Muscle of leg (tissue), 16 donors: ENCODE measurements around the gene CACNG5. TPM values are rescaled to one million over a fixed set of nuclear protein-coding genes. Genes with fewer than 3 reads are reported as not detected.

Experiments used
- DNase-seq: peaks from one replicate; pipeline ENCODE4 v3.0.0; 2013
- H3K27ac ChIP-seq: one replicate; pipeline ENCODE4 v1.5.1; 2013; ENCODE audit warnings: mild to moderate bottlenecking, low read length, control low read depth
- H3K27me3 ChIP-seq: one replicate; pipeline ENCODE4 v1.6.1; 2013; ENCODE audit warnings: low read length; ENCODE audit not compliant: control insufficient read depth, insufficient read depth
- H3K36me3 ChIP-seq: one replicate; pipeline ENCODE4 v1.6.1; 2013; ENCODE audit warnings: low read length; ENCODE audit not compliant: control insufficient read depth, insufficient read depth
- H3K4me1 ChIP-seq: one replicate; pipeline ENCODE4 v1.6.1; 2013; ENCODE audit warnings: low read length; ENCODE audit not compliant: control insufficient read depth, insufficient read depth
- H3K4me3 ChIP-seq: one replicate; pipeline ENCODE4 v1.5.1; 2013; ENCODE audit warnings: low read length, control low read depth
- H3K9me3 ChIP-seq: replicated peaks from 2 replicates; pipeline ENCODE4 v1.6.1; 2013; ENCODE audit warnings: low read depth, low read length; ENCODE audit not compliant: control insufficient read depth
- WGBS: methylation state at CpG from one replicate; pipeline ENCODE4 v1.1.5; 2013; ENCODE audit warnings: missing lambda C conversion rate; ENCODE audit not compliant: insufficient coverage; 5-methylcytosine and 5-hydroxymethylcytosine counted together
- long read RNA-seq, 11 donors: transcript quantifications; one replicate each; lab custom pipeline, GENCODE V29; 2026
- polyA plus RNA-seq, 8 donors: library from polyadenylated mRNA; unstranded; fragments of 120-200 nt; gene quantifications; one replicate each; pipeline versions ENCODE4 v1.2.1 to v1.2.3, GENCODE V29; 2013; ENCODE audit warnings: inconsistent platforms in 1 of 8, low replicate concordance in 1 of 8; ENCODE audit not compliant: insufficient read length in 8 of 8, insufficient read depth in 1 of 8
- total RNA-seq: library from RNA; stranded (reverse); fragments of 120-200 nt; gene quantifications from one replicate; pipeline ENCODE4 v1.2.4, GENCODE V29; 2013

CACNG5 gene, protein sequence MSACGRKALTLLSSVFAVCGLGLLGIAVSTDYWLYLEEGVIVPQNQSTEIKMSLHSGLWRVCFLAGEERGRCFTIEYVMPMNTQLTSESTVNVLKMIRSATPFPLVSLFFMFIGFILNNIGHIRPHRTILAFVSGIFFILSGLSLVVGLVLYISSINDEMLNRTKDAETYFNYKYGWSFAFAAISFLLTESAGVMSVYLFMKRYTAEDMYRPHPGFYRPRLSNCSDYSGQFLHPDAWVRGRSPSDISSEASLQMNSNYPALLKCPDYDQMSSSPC
- total RNA-seq = not detected
- polyA plus RNA-seq = not detected
- long read RNA-seq, donor 1 = 0 reads
- long read RNA-seq, donor 2 = 0 reads
- long read RNA-seq, donor 3 = 0 reads
- long read RNA-seq, donor 4 = 0 reads
- long read RNA-seq, donor 5 = 0 reads
- long read RNA-seq, donor 6 = 0 reads
- long read RNA-seq, donor 7 = 0 reads
- long read RNA-seq, donor 8 = 0 reads
- long read RNA-seq, donor 9 = 0 reads
- long read RNA-seq, donor 10 = 0 reads
- long read RNA-seq, donor 11 = 0 reads

GRCh38 chr17:66834919-66835454 is at the start of gene CACNG5:
TSS of gene CACNG5 (plus strand) at chr17:66835117. CDS start at chr17:66877333, 42,216 bp downstream.
- H3K4me1 ChIP-seq = peaks cover 7% of the 10 kb centered on the region
- no peak within 1 kb of the TSS for H3K4me3 ChIP-seq
- no peaks in the 10 kb centered on the region for H3K9me3 ChIP-seq
- 2% methylated on average over 52 of the region's 57 CpGs for WGBS
- H3K36me3 ChIP-seq = no peaks in the 10 kb centered on the region
- H3K27ac ChIP-seq = no peak within 1 kb of the TSS
- no peak for DNase-seq
- H3K27me3 ChIP-seq = peaks cover 45% of the 10 kb centered on the region

GRCh38 chr17:66786107-66786506 is 48.8 kb upstream of the CACNG5 start:
- no peak overlapping the region for H3K27ac ChIP-seq
- no peaks in the 10 kb centered on the region for H3K36me3 ChIP-seq
- no peak for DNase-seq
- H3K4me1 ChIP-seq = peaks cover 6% of the 10 kb centered on the region
- H3K9me3 ChIP-seq = no peaks in the 10 kb centered on the region
- no peak overlapping the region for H3K4me3 ChIP-seq
- WGBS = 94% methylated on average over 3 of the region's 10 CpGs
- H3K27me3 ChIP-seq = no peaks in the 10 kb centered on the region

DNA sequence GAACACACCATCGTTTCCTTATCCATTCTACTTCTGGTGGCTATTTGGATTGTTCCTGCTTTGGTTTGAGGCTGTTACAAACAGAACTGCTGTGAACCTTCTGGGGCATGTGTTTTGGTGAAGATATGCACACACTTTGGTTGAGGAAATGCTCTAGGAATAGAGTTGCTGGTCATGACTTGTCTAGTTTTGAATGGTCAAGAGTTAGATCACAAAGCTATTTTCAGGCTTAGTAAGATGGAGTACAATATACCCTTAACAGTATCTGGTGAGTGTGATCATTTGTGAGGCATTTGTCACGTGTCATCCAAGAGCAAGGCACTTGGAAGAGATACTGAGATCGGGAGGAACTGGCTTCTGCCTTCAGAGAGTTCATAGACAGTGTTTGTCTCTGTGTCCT is 47.0 kb upstream of the CACNG5 start:
- Histone ChIP-seq H3K4me3 (no peak overlapping the region), H3K4me1 (peaks cover 6% of the 10 kb centered on the region), H3K27ac (no peak overlapping the region), H3K27me3 (no peaks in the 10 kb centered on the region), H3K9me3 (no peaks in the 10 kb centered on the region), H3K36me3 (no peaks in the 10 kb centered on the region)
- WGBS = 100% methylated on average over 1 of the region's 3 CpGs
- no peak for DNase-seq

GRCh38 chr17:66789093-66789492 is 45.8 kb upstream of the CACNG5 start:
- 51% methylated on average over 10 of the region's 12 CpGs for WGBS
- Histone ChIP-seq H3K36me3 (no peaks in the 10 kb centered on the region), H3K4me1 (peaks cover 6% of the 10 kb centered on the region), H3K9me3 (no peaks in the 10 kb centered on the region), H3K27ac (no peak overlapping the region), H3K27me3 (no peaks in the 10 kb centered on the region), H3K4me3 (no peak overlapping the region)
- no peak for DNase-seq

DNA sequence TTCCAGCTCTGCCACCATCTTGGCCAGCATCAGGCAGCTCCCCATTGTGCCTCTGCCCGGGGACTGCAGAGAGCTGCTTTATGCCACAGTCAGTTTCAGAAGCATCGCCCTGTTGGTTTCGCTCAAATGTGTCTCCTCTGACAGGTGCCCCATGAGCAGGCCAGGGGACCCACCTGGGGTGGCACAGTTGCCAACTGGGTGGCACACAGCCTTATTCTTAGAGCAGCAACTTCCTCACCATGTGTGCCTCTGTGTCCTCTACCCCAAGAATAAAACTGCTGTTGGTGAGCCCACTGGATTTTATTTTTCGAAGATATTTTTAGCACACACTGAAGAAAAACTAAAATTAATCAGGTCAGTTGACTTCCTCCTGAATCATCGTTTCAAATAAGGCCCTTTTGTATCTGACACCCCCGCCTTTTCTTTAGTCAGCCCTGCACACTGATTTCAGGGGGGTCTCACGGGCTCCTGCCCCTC is 44.9 kb upstream of the CACNG5 start:
- DNase-seq = peak; percentile 15
- Histone ChIP-seq H3K27ac (no peak overlapping the region), H3K9me3 (no peaks in the 10 kb centered on the region), H3K4me1 (peaks cover 6% of the 10 kb centered on the region), H3K27me3 (no peaks in the 10 kb centered on the region), H3K4me3 (no peak overlapping the region), H3K36me3 (no peaks in the 10 kb centered on the region)
- WGBS = 94% methylated on average over 4 of the region's 7 CpGs

GRCh38 chr17:66790501-66791061 is 44.3 kb upstream of the CACNG5 start:
- H3K27me3 ChIP-seq = no peaks in the 10 kb centered on the region
- H3K4me3 ChIP-seq = no peak overlapping the region
- peaks cover 6% of the 10 kb centered on the region for H3K4me1 ChIP-seq
- no peak overlapping the region for H3K27ac ChIP-seq
- H3K36me3 ChIP-seq = no peaks in the 10 kb centered on the region
- H3K9me3 ChIP-seq = no peaks in the 10 kb centered on the region
- no peak for DNase-seq
- 88% methylated on average over 5 of the region's 11 CpGs for WGBS

DNA sequence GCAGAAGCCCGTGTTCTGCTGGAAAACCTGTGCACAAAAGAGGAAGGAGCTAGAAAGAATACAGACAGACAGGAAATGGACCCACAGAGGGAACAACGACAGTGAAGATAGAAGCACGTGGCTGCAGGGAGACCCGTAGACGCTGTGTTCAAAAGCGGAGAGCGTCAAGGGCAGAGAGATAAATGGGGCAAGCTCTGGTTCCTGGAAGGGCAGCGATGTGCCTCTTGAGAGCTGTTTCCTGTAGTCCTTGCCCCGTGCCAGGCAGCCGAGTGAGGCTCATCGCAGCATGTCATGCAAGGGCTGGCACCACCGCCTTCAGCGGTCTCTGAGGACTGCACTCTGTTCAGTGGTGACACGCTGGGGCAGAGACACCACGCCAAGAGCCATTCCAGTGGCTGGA is 43.6 kb upstream of the CACNG5 start:
- no peaks in the 10 kb centered on the region for H3K36me3 ChIP-seq
- no peak overlapping the region for H3K27ac ChIP-seq
- no peaks in the 10 kb centered on the region for H3K27me3 ChIP-seq
- peak; percentile 66 for DNase-seq
- H3K9me3 ChIP-seq = no peaks in the 10 kb centered on the region
- WGBS = 55% methylated on average over 15 of the region's 15 CpGs
- H3K4me3 ChIP-seq = no peak overlapping the region
- H3K4me1 ChIP-seq = peaks cover 6% of the 10 kb centered on the region

GRCh38 chr17:66793814-66794213 is 41.1 kb upstream of the CACNG5 start:
- no peaks in the 10 kb centered on the region for H3K9me3 ChIP-seq
- H3K36me3 ChIP-seq = no peaks in the 10 kb centered on the region
- peaks cover 6% of the 10 kb centered on the region for H3K4me1 ChIP-seq
- DNase-seq = no peak
- WGBS = 80% methylated on average over 1 of the region's 3 CpGs
- H3K4me3 ChIP-seq = no peak overlapping the region
- no peak overlapping the region for H3K27ac ChIP-seq
- no peaks in the 10 kb centered on the region for H3K27me3 ChIP-seq

DNA sequence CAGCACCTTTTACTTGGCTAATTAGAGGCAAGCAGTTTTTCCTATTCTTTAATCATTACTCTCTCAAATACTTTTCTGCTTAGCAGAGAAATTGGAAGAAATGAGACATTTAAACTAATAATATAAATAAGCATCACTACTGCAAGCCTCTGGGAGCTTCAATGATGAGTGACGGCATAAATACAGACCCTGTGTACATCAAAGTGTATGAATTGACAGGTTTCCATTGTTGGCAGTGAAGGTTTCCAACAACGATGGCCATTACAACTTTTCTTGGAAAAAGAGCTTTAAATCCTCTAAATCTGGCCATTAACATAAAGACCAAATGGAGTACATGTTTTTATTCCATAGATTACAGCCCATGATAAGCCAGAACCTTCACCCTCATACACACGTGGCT is 39.4 kb upstream of the CACNG5 start:
- no peak for DNase-seq
- WGBS = no CpG with 5 or more reads among the region's 3 CpGs
- H3K9me3 ChIP-seq = no peaks in the 10 kb centered on the region

GRCh38 chr17:66799849-66800537 is 34.9 kb upstream of the CACNG5 start:
- DNase-seq = peak; percentile 60
- H3K27me3 ChIP-seq = no peaks in the 10 kb centered on the region
- no peaks in the 10 kb centered on the region for H3K36me3 ChIP-seq
- 70% methylated on average over 2 of the region's 10 CpGs for WGBS
- H3K27ac ChIP-seq = no peak overlapping the region
- no peak overlapping the region for H3K4me3 ChIP-seq
- no peaks in the 10 kb centered on the region for H3K4me1 ChIP-seq
- H3K9me3 ChIP-seq = no peaks in the 10 kb centered on the region

More for the DNA sequence above, 39.4 kb upstream of the CACNG5 start:
- no peaks in the 10 kb centered on the region for H3K36me3 ChIP-seq
- no peaks in the 10 kb centered on the region for H3K4me1 ChIP-seq
- H3K27ac ChIP-seq = no peak overlapping the region
- H3K27me3 ChIP-seq = no peaks in the 10 kb centered on the region
- no peak overlapping the region for H3K4me3 ChIP-seq
